Posterior vena cava (tissue), 2 donors: ENCODE results near the gene HTR2B. TPM values are rescaled to one million over a fixed set of nuclear protein-coding genes. Genes with fewer than 3 reads are reported as not detected.

ENCODE experiments used
- total RNA-seq, 2 donors: library from RNA; stranded (reverse); fragmentation: NEBNext Ultra II Directional; extraction: Animal tissue kit (Norgen Biotek cat#: 25700); gene quantifications; one replicate each; pipeline ENCODE4 v1.2.1, GENCODE V29; 2021
- donor health status: DM: yes; HTN: yes; CAD: no.
- donor health status: DM: yes; HTN: yes; CAD: no.

Gene HTR2B
- total RNA-seq, 2 donors from 2014 or later = 4.9 to 9.4 TPM

Other genes with a start within 250 kb of the HTR2B start
- gene GPR55, start 199.8 kb downstream of the HTR2B start, total RNA-seq = under 1 TPM; 0.14 to 0.19 TPM
- gene SPATA3, start 128.9 kb downstream of the HTR2B start, total RNA-seq = not detected
- under 1 TPM in 1 of 2 donors, not detected in 1; 0.24 TPM for gene C2orf72, start 87.5 kb downstream of the HTR2B start, total RNA-seq
- gene PSMD1, start 68.2 kb downstream of the HTR2B start, total RNA-seq = 10 to 100 TPM; 76.9 to 89.3 TPM
- gene ARMC9, start 73.6 kb upstream of the HTR2B start, total RNA-seq = 10 to 100 TPM; 31.6 to 61.9 TPM